Stomach (tissue), 4 donors: Measurements from ENCODE around the gene ARHGEF4.

Experiments
- POLR2A ChIP-seq, 4 donors: fragments of 450-650 bp; IDR thresholded peaks; one replicate each; pipeline ENCODE4 v1.6.1; 2016; ENCODE audit warnings: antibody characterized with exemption in 4 of 4, control low read depth in 2 of 4, mild to moderate bottlenecking in 1 of 4, moderate library complexity in 1 of 4
- POLR2AphosphoS5 ChIP-seq, 3 donors: sonication (generic); formaldehyde crosslinking; IDR thresholded peaks; one replicate each; pipeline ENCODE4 v1.6.1; 2016; ENCODE audit warnings: antibody characterized with exemption in 3 of 3
- TF ChIP-seq, protein P1 (sequence below), 7 experiments: fragments of 450-650 bp in 4 of 7; fragments of 200-600 bp in 3 of 7; sonication (generic) in 3 of 7; IDR thresholded peaks; one replicate each; pipeline ENCODE4 v1.5.1; 2016 to 2019; ENCODE audit warnings: antibody characterized with exemption in 7 of 7, control low read depth in 2 of 7, mild to moderate bottlenecking in 1 of 7

DNA sequence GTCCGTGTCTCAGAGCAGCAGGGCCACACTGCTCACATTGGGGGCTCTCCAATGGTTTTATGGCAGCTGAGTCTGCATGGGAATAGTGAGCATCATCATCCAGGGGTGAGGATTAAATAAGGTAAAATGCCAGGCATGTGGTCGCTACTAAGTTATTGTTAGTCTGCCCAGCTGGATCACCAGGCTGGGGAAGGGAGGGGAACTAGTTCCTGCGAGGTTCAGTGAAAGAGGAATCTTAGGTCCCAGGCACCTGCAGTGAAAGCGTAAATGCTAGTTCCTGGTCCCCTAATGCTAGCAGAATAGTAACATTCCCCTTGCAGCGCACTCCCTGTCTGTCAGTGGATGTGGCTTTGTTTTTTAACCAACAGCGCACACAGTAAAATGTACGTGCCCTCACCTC lies 60.1 kb downstream of the ARHGEF4 start:
- no peak for TF ChIP-seq POLR2A (IDR thresholded peaks at IDR 0.05)
- TF ChIP-seq, protein P1, sequence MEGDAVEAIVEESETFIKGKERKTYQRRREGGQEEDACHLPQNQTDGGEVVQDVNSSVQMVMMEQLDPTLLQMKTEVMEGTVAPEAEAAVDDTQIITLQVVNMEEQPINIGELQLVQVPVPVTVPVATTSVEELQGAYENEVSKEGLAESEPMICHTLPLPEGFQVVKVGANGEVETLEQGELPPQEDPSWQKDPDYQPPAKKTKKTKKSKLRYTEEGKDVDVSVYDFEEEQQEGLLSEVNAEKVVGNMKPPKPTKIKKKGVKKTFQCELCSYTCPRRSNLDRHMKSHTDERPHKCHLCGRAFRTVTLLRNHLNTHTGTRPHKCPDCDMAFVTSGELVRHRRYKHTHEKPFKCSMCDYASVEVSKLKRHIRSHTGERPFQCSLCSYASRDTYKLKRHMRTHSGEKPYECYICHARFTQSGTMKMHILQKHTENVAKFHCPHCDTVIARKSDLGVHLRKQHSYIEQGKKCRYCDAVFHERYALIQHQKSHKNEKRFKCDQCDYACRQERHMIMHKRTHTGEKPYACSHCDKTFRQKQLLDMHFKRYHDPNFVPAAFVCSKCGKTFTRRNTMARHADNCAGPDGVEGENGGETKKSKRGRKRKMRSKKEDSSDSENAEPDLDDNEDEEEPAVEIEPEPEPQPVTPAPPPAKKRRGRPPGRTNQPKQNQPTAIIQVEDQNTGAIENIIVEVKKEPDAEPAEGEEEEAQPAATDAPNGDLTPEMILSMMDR (IDR thresholded peaks at IDR 0.05), result no peak
- no peak for TF ChIP-seq POLR2AphosphoS5 (IDR thresholded peaks at IDR 0.05)
